AG04450 (cell line): ENCODE results near the gene FAM184B. TPM values are rescaled to one million over a fixed set of nuclear protein-coding genes. Genes with fewer than 3 reads are reported as not detected.
A peak's percentile ranks its signal among the peaks of the same experiment; 100 is the strongest.

ENCODE experiments used
- CTCF ChIA-PET: fragments of 300-600, 350-600 bp; formaldehyde crosslinking; extraction: SDS; loops from one replicate; lab custom pipeline; 2022; ENCODE audit warnings: antibody characterized with exemption, inconsistent platforms; lab: Charles Lee
- POLR2A ChIA-PET: fragments of 350-600 bp; formaldehyde crosslinking; extraction: SDS; loops from one replicate; lab custom pipeline; 2021; ENCODE audit warnings: antibody characterized with exemption, inconsistent platforms; lab: Yijun Ruan, JAX
- DNase-seq: peaks from one replicate; pipeline ENCODE4 v3.0.0-alpha.2; 2011; ENCODE audit warnings: low read depth, low spot score
- H3K27ac ChIP-seq: one replicate; pipeline ENCODE4 v1.5.1; 2012; ENCODE audit warnings: low read depth, low read length, control low read depth
- H3K27me3 ChIP-seq: one replicate; pipeline ENCODE4 v1.6.0; 2012; ENCODE audit warnings: low read length; ENCODE audit not compliant: control insufficient read depth, insufficient read depth
- H3K4me3 ChIP-seq: 2 replicates; pipeline ENCODE4 v1.5.1; 2011; ENCODE audit warnings: mild to moderate bottlenecking, low read depth, low read length, control low read depth
- H3K9me3 ChIP-seq: 2 replicates; pipeline ENCODE4 v1.5.1; 2012; ENCODE audit warnings: low read length; ENCODE audit not compliant: control insufficient read depth, insufficient read depth
- CTCF ChIP-seq: IDR thresholded peaks from 2 replicates; pipeline ENCODE4 v1.5.1; 2011; ENCODE audit warnings: low read depth, low read length, control low read depth, inconsistent platforms
- polyA plus RNA-seq: library from polyadenylated mRNA; depleted of rRNA; stranded (reverse); fragments of >200 nt; gene quantifications from 2 replicates; pipeline ENCODE4 v1.2.3, GENCODE V29; 2011

FAM184B gene
- polyA plus RNA-seq, 1 experiment: 0.09 TPM

- ChIA-PET CTCF (interaction anchor here (1.2 to 3.5 kb wide), 5 partner anchors 11 to 249 kb away, joined by 3 to 26 read pairs (median 5); no protein-coding TSS in a partner anchor), POLR2A (interaction anchor here (1.4 kb wide), 1 partner anchor 12 kb away, joined by 3 read pairs; the partner anchor contains the start of gene DCAF16)
- Histone ChIP-seq H3K4me3 (no peak overlapping the region), H3K27ac (no peak overlapping the region), H3K9me3 (no peaks in the 10 kb centered on the region), H3K27me3 (no peaks in the 10 kb centered on the region)
- TF ChIP-seq CTCF: no peak
- no peak for DNase-seq
Measured at GRCh38 chr4:17797808-17798207, 16.4 kb upstream of the FAM184B start.

GRCh38 chr4:17794730-17795129, 13.3 kb upstream of the FAM184B start:
- Histone ChIP-seq H3K9me3 (no peaks in the 10 kb centered on the region), H3K27me3 (no peaks in the 10 kb centered on the region), H3K4me3 (no peak overlapping the region), H3K27ac (no peak overlapping the region)
- TF ChIP-seq CTCF: no peak
- no peak for DNase-seq
- POLR2A ChIA-PET: interaction anchor here (0.5 kb wide), 1 partner anchor 17 kb away, joined by 3 read pairs; no protein-coding TSS in a partner anchor
- CTCF ChIA-PET: interaction anchor here (1.5 to 1.8 kb wide), 2 partner anchors 246 kb away, joined by 5 read pairs; no protein-coding TSS in a partner anchor

GRCh38 chr4:17788956-17789355, 7.5 kb upstream of the FAM184B start:
- no peak for TF ChIP-seq CTCF
- ChIA-PET CTCF (interaction anchor here (0.8 to 1.4 kb wide), 4 partner anchors 18 to 240 kb away, joined by 3 to 5 read pairs (median 4); no protein-coding TSS in a partner anchor), POLR2A (no interaction called here)
- no peak overlapping the region for H3K4me3 ChIP-seq
- no peak for DNase-seq
- no peaks in the 10 kb centered on the region for H3K9me3 ChIP-seq
- no peak overlapping the region for H3K27ac ChIP-seq
- no peaks in the 10 kb centered on the region for H3K27me3 ChIP-seq

GRCh38 chr4:17787315-17787714, 5.9 kb upstream of the FAM184B start:
- CTCF ChIA-PET: interaction anchor here (0.9 to 1.4 kb wide), 2 partner anchors 18 to 238 kb away, joined by 3 to 4 read pairs; no protein-coding TSS in a partner anchor
- POLR2A ChIA-PET: no interaction called here
- H3K9me3 ChIP-seq: no peaks in the 10 kb centered on the region
- peak; percentile 18 for DNase-seq
- H3K27ac ChIP-seq: no peak overlapping the region
- H3K27me3 ChIP-seq: no peaks in the 10 kb centered on the region
- no peak for TF ChIP-seq CTCF
- H3K4me3 ChIP-seq: no peak overlapping the region

- H3K4me3 ChIP-seq: no peak overlapping the region
- DNase-seq: no peak
- H3K27me3 ChIP-seq: peaks cover 5% of the 10 kb centered on the region
- no peak overlapping the region for H3K27ac ChIP-seq
- no peak for TF ChIP-seq CTCF
- H3K9me3 ChIP-seq: no peaks in the 10 kb centered on the region; the same call in 1 of the 2 replicates
- ChIA-PET CTCF (interaction anchor here (0.9 to 1.4 kb wide), 2 partner anchors 18 to 237 kb away, joined by 3 to 4 read pairs; no protein-coding TSS in a partner anchor), POLR2A (no interaction called here)
Measured at GRCh38 chr4:17786567-17786966, 5.1 kb upstream of the FAM184B start.
